ENCODE results near the gene DIS3L2. TPM values are rescaled to one million over a fixed set of nuclear protein-coding genes. Genes with fewer than 3 reads are reported as not detected.
"Not testable (repeated sequence)": the region's sequence is repeated elsewhere in the genome, so short reads cannot be mapped to it uniquely, and the experiment has no call there.

The DIS3L2 gene
- total and polyA plus RNA-seq, 12 donors, result 20.0 to 54.7 (median 30.5) TPM

GRCh38 chr2:232328032-232328422 is 366.5 kb downstream of the DIS3L2 start:
- TF ChIP-seq POLR2A (IDR thresholded peaks at IDR 0.05) (no peak), CTCF (IDR thresholded peaks at IDR 0.05) (no peak)
- DNase-seq, result peak in 1 of 7 donors; percentile 0
- H3K27ac ChIP-seq, result no peak overlapping the region
- intact Hi-C loops (cut with DNase I), result loop anchor here (5.0 to 10.0 kb wide), 4 partner anchors 183 to 421 kb away; partner anchors contain the start of gene NPPC (in 1 of the 2)
- WGBS, 4 donors, result 50 to 93% (median 89%) methylated on average over 1 to 2 of the region's 2 CpGs
- no peak overlapping the region for H3K4me3 ChIP-seq
- no peaks in the 10 kb centered on the region for H3K9me3 ChIP-seq (replicated peaks in 1 of 3)
- H3K27me3 ChIP-seq, result no peaks in the 10 kb centered on the region
- no peaks in the 10 kb centered on the region for H3K36me3 ChIP-seq (replicated peaks in 1 of 2)
- H3K4me1 ChIP-seq (replicated peaks in 1 of 2), result no peaks in the 10 kb centered on the region

GRCh38 chr2:232328516-232329460 is 367.3 kb downstream of the DIS3L2 start:
- Histone ChIP-seq H3K4me1 (replicated peaks in 1 of 2) (no peaks in the 10 kb centered on the region), H3K27ac (no peak overlapping the region), H3K27me3 (no peaks in the 10 kb centered on the region), H3K4me3 (no peak overlapping the region), H3K9me3 (replicated peaks in 1 of 3) (no peaks in the 10 kb centered on the region), H3K36me3 (replicated peaks in 1 of 2) (no peaks in the 10 kb centered on the region)
- DNase-seq, result peak in 1 of 7 donors; percentile 11
- intact Hi-C loops (cut with DNase I), result loop anchor here (5.0 to 10.0 kb wide), 4 partner anchors 184 to 421 kb away; partner anchors contain the start of gene NPPC (in 1 of the 2)
- no peak for TF ChIP-seq POLR2A (IDR thresholded peaks at IDR 0.05)
- TF ChIP-seq CTCF (IDR thresholded peaks at IDR 0.05), result no peak
- WGBS, 4 donors, result 94 to 96% (median 95%) methylated on average over 11 to 14 of the region's 14 CpGs

- H3K4me3 ChIP-seq, result no peak overlapping the region
- no peaks in the 10 kb centered on the region for H3K9me3 ChIP-seq (replicated peaks in 1 of 3)
- DNase-seq, result no peak
- H3K27ac ChIP-seq, result no peak overlapping the region
- H3K27me3 ChIP-seq, result no peaks in the 10 kb centered on the region
- intact Hi-C loops (cut with DNase I), result loop anchor here (5.0 to 10.0 kb wide), 4 partner anchors 185 to 422 kb away; partner anchors contain the start of gene NPPC (in 1 of the 2)
- 94 to 96% (median 95%) methylated on average over 3 to 15 of the region's 15 CpGs for WGBS, 4 donors
- H3K36me3 ChIP-seq (replicated peaks in 1 of 2), result no peaks in the 10 kb centered on the region
- no peaks in the 10 kb centered on the region for H3K4me1 ChIP-seq (replicated peaks in 1 of 2)
- TF ChIP-seq CTCF (IDR thresholded peaks at IDR 0.05) (no peak), POLR2A (IDR thresholded peaks at IDR 0.05) (no peak)
Measured at GRCh38 chr2:232329716-232330067, 368.2 kb downstream of the DIS3L2 start.

GRCh38 chr2:232330068-232330999 is 368.8 kb downstream of the DIS3L2 start:
- 92 to 97% (median 94%) methylated on average over 8 to 15 of the region's 17 CpGs for WGBS, 4 donors
- intact Hi-C loops (cut with DNase I), result no loop called here
- H3K27ac ChIP-seq, result no peak overlapping the region
- DNase-seq, result no peak
- no peaks in the 10 kb centered on the region for H3K27me3 ChIP-seq
- TF ChIP-seq CTCF (IDR thresholded peaks at IDR 0.05), result no peak
- TF ChIP-seq POLR2A (IDR thresholded peaks at IDR 0.05), result no peak
- no peak overlapping the region for H3K4me3 ChIP-seq
- no peaks in the 10 kb centered on the region for H3K9me3 ChIP-seq (replicated peaks in 1 of 3)
- no peaks in the 10 kb centered on the region for H3K36me3 ChIP-seq (replicated peaks in 1 of 2)
- no peaks in the 10 kb centered on the region for H3K4me1 ChIP-seq (replicated peaks in 1 of 2)

- 86 to 100% (median 92%) methylated on average over 3 to 11 of the region's 11 CpGs; no CpG with 5 or more reads in 1 of the 4 donors for WGBS, 4 donors
- H3K4me3 ChIP-seq; H3K27me3 ChIP-seq; H3K27ac ChIP-seq; H3K4me1 ChIP-seq (replicated peaks in 1 of 2); intact Hi-C loops (cut with DNase I); DNase-seq; H3K9me3 ChIP-seq (replicated peaks in 1 of 3); H3K36me3 ChIP-seq (replicated peaks in 1 of 2): not testable (repeated sequence)
Measured at GRCh38 chr2:232331061-232331460, 369.5 kb downstream of the DIS3L2 start.

GRCh38 chr2:232331641-232332040 is 370.1 kb downstream of the DIS3L2 start:
- H3K4me3 ChIP-seq; H3K27ac ChIP-seq; H3K27me3 ChIP-seq; H3K4me1 ChIP-seq (replicated peaks in 1 of 2); intact Hi-C loops (cut with DNase I); H3K9me3 ChIP-seq (replicated peaks in 1 of 3); H3K36me3 ChIP-seq (replicated peaks in 1 of 2): not testable (repeated sequence)
- DNase-seq, result peak in 1 of 7 donors; percentile 21
- 68 to 76% methylated on average over 11 of the region's 11 CpGs; no CpG with 5 or more reads in 2 of the 4 donors for WGBS, 4 donors
